Measurements from ENCODE around the gene SEZ6L2. TPM values are rescaled to one million over a fixed set of nuclear protein-coding genes. Genes with fewer than 3 reads are reported as not detected.
"Not testable (repeated sequence)": the region's sequence is repeated elsewhere in the genome, so short reads cannot be mapped to it uniquely, and the experiment has no call there.

The SEZ6L2 gene
- total RNA-seq, 1 experiment from 2014 or later, result 38.3 TPM

- no peak for DNase-seq (ENCODE audit: low read depth)
Observed at GRCh38 chr16:29891525-29892457, 7.6 kb downstream of the SEZ6L2 start.

GRCh38 chr16:29889372-29889771 lies 10.0 kb downstream of the SEZ6L2 start:
- not testable (repeated sequence) for DNase-seq (ENCODE audit: low read depth)

- DNase-seq (ENCODE audit: low read depth), result no peak
Observed at GRCh38 chr16:29883987-29884386, 15.4 kb downstream of the SEZ6L2 start.

GRCh38 chr16:29881050-29881449 lies 18.3 kb downstream of the SEZ6L2 start:
- DNase-seq (ENCODE audit: low read depth), result no peak

- DNase-seq (ENCODE audit: low read depth), result no peak
Observed at GRCh38 chr16:29878172-29878571, 21.2 kb downstream of the SEZ6L2 start.

GRCh38 chr16:29877266-29877961 lies 21.9 kb downstream of the SEZ6L2 start:
- no peak for DNase-seq (ENCODE audit: low read depth)

- DNase-seq (ENCODE audit: low read depth), result no peak
Observed at GRCh38 chr16:29876594-29877249, 22.6 kb downstream of the SEZ6L2 start.

- DNase-seq (ENCODE audit: low read depth), result no peak
Observed at GRCh38 chr16:29876217-29876593, 23.1 kb downstream of the SEZ6L2 start.

- DNase-seq (ENCODE audit: low read depth), result no peak
Observed at GRCh38 chr16:29875206-29875605, 24.1 kb downstream of the SEZ6L2 start.

GRCh38 chr16:29873319-29873718 lies 26.0 kb downstream of the SEZ6L2 start:
- DNase-seq (ENCODE audit: low read depth), result no peak

- DNase-seq (ENCODE audit: low read depth), result no peak
Observed at GRCh38 chr16:29871822-29872546, 27.4 kb downstream of the SEZ6L2 start.

GRCh38 chr16:29869067-29869466 lies 30.3 kb downstream of the SEZ6L2 start:
- not testable (repeated sequence) for DNase-seq (ENCODE audit: low read depth)

- no peak for DNase-seq (ENCODE audit: low read depth)
Observed at GRCh38 chr16:29868396-29869009, 30.8 kb downstream of the SEZ6L2 start.

GRCh38 chr16:29864205-29864604 lies 35.1 kb downstream of the SEZ6L2 start:
- DNase-seq (ENCODE audit: low read depth), result no peak

GRCh38 chr16:29863669-29863984 lies 35.7 kb downstream of the SEZ6L2 start:
- DNase-seq (ENCODE audit: low read depth), result no peak

GRCh38 chr16:29862884-29863668 lies 36.3 kb downstream of the SEZ6L2 start, which contains the start of gene CDIPT:
Gene CDIPT, minus strand, starts transcription at chr16:29863226. Its CDS starts 369 bp downstream, at chr16:29862857.
- peak; percentile 92 for DNase-seq (ENCODE audit: low read depth)

- peak; percentile 43 for DNase-seq (ENCODE audit: low read depth)
Observed at GRCh38 chr16:29862383-29862883, 36.9 kb downstream of the SEZ6L2 start.

GRCh38 chr16:29860218-29860617 lies 39.1 kb downstream of the SEZ6L2 start:
- no peak for DNase-seq (ENCODE audit: low read depth)

GRCh38 chr16:29858974-29859373 lies 40.4 kb downstream of the SEZ6L2 start:
- DNase-seq (ENCODE audit: low read depth), result no peak

GRCh38 chr16:29858149-29858849 lies 41.1 kb downstream of the SEZ6L2 start:
- DNase-seq (ENCODE audit: low read depth), result no peak

Data from M059J (cell line).